Stimulated activated CD8-positive, alpha-beta memory T cell treated with anti-CD3 and anti-CD28 coated beads, Interleukin-7, amount 100 ng/mL, for 48 hours (primary cell): ENCODE data around the gene ATP1A1.

Experiments
- DNase-seq, 2 donors: peaks; one replicate each; pipeline ENCODE4 v3.0.0-alpha.2; 2020; ENCODE audit warnings: low read depth in 1 of 2; ENCODE audit errors: extremely low read depth in 1 of 2

ATP1A1 gene

DNA sequence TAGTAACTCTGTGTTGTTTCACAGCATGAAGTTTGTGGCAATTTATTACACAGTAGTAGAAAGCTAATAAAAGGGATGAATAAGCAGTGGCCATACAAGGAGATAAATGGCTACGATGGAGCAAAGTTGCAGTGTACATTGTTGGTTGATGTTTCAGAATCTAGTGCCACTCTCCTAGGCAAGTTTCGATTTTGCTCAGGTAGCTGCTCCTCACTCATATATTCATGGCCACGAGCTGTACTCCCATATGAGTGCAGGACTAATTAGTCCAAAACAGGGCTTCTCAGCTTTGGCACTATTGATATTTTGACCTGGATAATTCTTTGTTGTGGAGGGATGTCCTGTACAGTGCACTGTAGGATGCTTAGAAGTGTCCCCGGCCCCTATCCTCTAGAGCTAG, 30.0 kb upstream of the ATP1A1 start:
- no peak for DNase-seq

DNA sequence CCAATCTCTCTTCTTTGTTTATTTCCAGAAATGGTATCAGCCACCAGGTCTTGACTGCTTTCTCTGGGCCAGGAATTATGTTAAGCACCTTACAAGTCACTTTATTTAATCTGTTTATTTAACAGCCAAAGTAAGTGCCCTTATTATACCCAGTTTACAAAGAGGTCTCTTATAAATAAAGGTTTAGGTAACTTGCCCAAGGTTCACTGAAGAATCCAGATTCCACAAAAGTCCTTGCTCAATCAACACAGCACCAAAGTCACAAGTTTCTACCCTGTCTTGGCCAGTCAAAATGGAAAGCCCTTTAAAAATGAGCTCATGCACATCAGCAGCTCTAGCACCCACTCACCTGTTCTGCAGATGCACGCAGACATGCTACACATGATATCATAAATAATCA, 28.0 kb upstream of the ATP1A1 start:
- no peak for DNase-seq

- DNase-seq: no peak
These were observed 27.2 kb upstream of the ATP1A1 start for GRCh38 chr1:116345843-116346242.

GRCh38 chr1:116346943-116347673, 25.9 kb upstream of the ATP1A1 start:
- no peak for DNase-seq

DNA sequence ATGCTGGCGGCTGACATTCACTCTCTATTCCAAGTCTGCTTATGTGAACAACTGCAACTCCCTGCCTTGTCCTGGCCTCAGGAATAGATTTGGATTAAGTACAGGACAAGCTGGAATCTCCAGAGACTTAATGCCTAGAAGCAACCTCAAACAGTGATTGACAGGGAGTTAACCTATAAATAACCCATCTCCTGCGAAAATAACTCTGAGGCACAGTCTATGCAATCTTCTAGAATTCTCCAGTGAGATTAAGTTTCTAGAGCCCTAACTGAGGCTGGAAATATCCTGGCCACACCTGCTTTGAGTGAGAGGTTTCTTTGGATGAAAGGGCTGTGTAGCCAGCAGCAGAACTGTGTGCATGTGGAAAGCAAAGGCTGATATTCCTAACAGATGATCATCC, 25.3 kb upstream of the ATP1A1 start:
- no peak for DNase-seq

DNA sequence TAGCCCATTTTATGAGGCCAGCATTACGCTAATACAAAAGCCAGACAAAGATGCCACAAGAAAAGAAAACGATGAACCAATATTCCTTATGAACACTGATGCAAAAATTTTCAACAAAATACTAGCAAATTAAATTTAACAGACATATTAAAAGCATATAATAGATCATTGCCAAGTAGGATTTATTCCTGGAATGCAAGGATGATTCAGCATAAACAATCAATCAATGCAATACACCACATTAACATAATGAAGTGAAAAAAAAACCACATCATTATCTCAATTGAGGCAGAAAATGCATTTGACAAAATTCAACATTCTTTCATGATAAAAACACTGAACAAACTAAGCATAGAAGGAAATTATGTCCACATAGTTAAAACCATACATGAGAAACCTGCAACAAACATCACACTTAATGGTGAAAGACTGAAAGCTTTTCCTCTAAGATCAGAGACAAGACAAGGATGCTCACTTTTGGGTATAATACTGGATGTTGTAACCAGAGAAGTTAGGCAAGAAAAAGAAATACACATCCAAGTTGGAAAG, 22.9 kb upstream of the ATP1A1 start:
- no peak for DNase-seq

GRCh38 chr1:116351914-116352313, 21.1 kb upstream of the ATP1A1 start:
- DNase-seq: no peak

- DNase-seq: no peak
These were observed 20.7 kb upstream of the ATP1A1 start for GRCh38 chr1:116352349-116352813.

- DNase-seq: no peak
These were observed 19.9 kb upstream of the ATP1A1 start for GRCh38 chr1:116353155-116353554.

- no peak for DNase-seq
These were observed 17.0 kb upstream of the ATP1A1 start for GRCh38 chr1:116356067-116356466.

DNA sequence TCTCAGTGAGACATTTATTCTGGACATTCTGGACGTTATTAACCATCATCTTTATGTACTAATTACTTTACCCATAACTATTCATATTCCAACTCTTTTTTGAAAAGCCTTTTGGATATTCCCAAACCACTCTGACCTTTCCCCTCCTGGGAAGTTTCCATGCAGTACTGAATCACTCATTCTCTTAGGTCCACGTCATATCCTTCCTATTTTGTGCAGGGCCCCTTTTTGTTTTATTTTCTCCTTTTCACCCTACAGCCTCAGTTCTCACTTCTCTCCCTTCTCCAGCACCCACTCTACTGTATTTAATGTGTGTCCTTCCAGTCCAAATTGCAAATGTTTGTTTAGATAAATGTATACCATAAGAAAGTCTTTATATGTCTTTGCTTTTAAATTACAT, 16.4 kb upstream of the ATP1A1 start:
- DNase-seq: no peak

DNA sequence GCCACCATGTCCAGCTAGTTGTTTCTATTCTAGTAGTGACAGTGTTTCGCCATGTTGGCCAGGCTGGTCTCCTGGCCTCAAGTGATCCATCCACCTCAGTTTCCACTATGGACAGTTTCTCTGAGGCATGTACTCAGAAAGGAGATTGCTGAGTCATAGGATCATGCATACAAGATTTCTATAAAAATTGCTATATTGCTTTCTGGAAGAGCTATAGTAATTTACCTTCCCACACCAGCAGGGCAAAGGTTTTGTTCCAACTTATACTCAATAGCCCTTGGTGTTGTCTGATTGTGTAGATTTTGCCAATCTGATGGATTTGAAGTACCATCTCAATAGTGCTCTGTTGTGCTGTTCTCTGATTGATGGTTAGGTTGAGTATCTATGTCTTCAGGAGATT, 15.6 kb upstream of the ATP1A1 start:
- DNase-seq: no peak

- no peak for DNase-seq
These were observed 13.8 kb upstream of the ATP1A1 start for GRCh38 chr1:116359060-116359830.

DNA sequence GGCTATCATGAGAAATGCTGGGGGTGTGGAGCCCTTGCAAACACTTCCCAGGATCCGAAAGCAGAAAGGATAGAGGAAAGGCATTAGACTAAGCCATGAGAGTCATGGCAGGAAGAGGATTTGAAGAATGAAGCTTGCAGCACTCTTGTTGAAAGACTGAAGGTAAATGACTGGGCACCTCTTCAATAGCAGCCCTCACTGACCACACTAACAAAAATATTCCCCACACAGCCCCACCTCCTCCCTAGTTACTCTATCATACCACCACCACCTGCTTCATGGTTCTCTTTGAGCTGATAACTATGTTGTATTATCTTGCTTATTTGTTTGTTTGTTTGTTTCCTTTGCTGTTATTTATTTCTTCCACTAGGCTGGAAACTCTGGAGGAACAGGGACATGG, 13.2 kb upstream of the ATP1A1 start:
- no peak for DNase-seq

GRCh38 chr1:116360429-116361173, 12.4 kb upstream of the ATP1A1 start:
- DNase-seq: no peak

- DNase-seq: no peak
These were observed 11.4 kb upstream of the ATP1A1 start for GRCh38 chr1:116361648-116362047.

- no peak for DNase-seq
These were observed 11.0 kb upstream of the ATP1A1 start for GRCh38 chr1:116362050-116362449.

DNA sequence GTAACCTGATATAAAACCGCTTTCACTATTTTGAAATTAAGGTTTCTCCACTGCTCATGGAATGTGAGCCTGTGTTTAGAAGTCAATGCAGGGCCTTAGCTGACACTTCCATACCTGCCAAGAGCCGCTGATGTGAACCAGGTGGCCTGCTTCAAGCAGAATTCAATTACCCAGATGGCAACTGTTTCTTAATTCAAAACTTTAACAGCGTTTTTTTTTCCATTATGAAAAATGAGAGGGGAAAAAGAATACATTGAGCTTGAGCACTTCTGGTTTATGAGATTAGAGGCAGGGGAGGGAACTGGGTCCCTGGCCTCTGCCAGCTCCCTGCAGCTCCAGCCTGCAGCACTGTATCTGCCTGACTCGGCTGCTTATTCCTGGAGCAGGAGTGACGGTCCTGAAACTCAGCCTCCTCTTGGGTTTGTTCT, 7.7 kb upstream of the ATP1A1 start:
- no peak for DNase-seq

DNA sequence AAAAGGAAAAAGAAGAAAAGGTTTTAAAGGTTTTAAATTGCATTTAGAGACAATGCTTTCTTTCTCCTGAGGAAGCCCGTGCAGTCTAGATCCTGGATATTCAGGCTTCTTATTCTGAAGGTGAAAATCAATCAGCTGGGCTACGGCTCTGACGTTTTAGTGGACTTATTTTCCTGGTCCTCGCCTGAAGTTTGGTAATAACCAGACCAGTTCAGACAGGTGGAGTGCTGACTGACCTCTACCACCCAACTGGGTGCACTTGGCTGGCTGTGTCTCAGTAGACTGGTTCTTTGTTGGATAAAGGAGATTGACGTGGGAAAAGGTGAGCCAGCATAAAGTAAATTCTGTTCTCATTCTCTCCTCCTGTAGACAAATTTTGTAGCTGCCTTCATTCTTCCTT, 7.2 kb upstream of the ATP1A1 start:
- DNase-seq: no peak

DNA sequence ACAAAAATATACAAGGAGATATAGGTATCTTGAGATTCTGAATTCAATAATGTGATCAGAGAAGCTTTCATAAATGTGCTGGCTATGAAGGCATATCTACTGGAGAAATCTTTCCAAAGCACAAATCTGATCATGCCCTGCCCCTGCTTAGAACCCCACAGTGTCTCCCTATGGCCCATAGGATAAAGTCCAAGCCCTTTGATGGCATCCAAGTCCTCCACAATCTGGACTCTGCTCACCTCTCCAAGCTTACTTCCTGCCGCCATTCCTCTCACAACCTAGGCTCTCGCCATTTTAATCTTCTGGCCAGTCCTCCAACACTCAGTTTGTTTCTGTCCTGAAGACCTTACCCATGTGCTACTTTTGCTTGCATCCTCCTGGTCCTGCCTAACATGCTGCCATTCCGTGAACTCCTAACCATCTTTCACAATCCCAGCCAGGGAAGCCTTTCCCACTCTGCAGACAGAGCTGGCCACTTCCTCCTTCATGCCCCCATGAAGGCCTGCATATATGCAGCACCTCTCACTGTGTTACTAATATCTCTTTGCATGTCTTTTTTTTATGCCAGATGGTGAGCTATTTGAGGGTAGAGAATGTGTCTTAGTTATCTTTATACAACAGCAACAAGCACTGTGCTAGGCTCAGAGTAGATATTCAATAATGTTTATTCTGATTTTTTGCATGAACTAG, 5.6 kb upstream of the ATP1A1 start:
- DNase-seq: no peak

DNA sequence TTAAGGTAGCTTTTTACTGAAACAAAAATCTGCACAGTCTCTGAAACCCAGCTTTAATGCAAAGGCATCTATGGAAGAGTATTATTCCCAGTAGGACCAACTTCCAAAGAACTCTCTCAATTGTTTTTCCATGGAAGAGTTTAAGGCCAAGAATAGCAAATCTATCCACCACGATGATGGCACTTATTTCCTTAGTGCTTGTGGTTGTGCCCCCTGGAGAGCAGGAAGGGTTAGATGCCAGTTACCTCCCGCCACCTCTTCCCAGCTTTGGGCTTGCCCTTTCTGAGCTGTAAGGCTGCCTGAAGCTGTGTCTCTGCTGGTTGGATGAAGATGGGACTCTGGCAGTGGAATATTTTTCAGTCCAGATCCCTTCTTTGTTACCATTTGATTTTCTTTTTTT, 4.8 kb upstream of the ATP1A1 start:
- DNase-seq: no peak
